ENCODE measurements around the gene ZNF195.
"Not testable (repeated sequence)": the region's sequence is repeated elsewhere in the genome, so short reads cannot be mapped to it uniquely, and the experiment has no call there.

Gene ZNF195

GRCh38 chr11:3378426-3379423 is at the start of gene ZNF195:
ZNF195 (minus strand) TSS chr11:3379146; CDS start chr11:3379040, 106 bp downstream.
- DNase-seq = peak; percentile 100

GRCh38 chr11:3428076-3428475 is 49.1 kb upstream of the ZNF195 start:
- DNase-seq = not testable (repeated sequence)

- not testable (repeated sequence) for DNase-seq
Measured at GRCh38 chr11:3426541-3426940, 47.6 kb upstream of the ZNF195 start.

GRCh38 chr11:3423928-3424327 is 45.0 kb upstream of the ZNF195 start:
- DNase-seq = not testable (repeated sequence)

- DNase-seq = not testable (repeated sequence)
Measured at GRCh38 chr11:3423138-3423731, 44.3 kb upstream of the ZNF195 start.

GRCh38 chr11:3422380-3423137 is 43.6 kb upstream of the ZNF195 start:
- DNase-seq = peak; percentile 99

- peak; percentile 42 for DNase-seq
Measured at GRCh38 chr11:3421608-3422379, 42.8 kb upstream of the ZNF195 start.

GRCh38 chr11:3420281-3421042 is 41.5 kb upstream of the ZNF195 start:
- not testable (repeated sequence) for DNase-seq

- not testable (repeated sequence) for DNase-seq
Measured at GRCh38 chr11:3419496-3419895, 40.5 kb upstream of the ZNF195 start.

GRCh38 chr11:3417047-3417446 is 38.1 kb upstream of the ZNF195 start:
- peak; percentile 74 for DNase-seq

GRCh38 chr11:3415301-3415700 is 36.4 kb upstream of the ZNF195 start:
- DNase-seq = not testable (repeated sequence)

- DNase-seq = not testable (repeated sequence)
Measured at GRCh38 chr11:3413666-3414065, 34.7 kb upstream of the ZNF195 start.

GRCh38 chr11:3412837-3413236 is 33.9 kb upstream of the ZNF195 start:
- no peak for DNase-seq

GRCh38 chr11:3408722-3409121 is 29.8 kb upstream of the ZNF195 start:
- peak; percentile 81 for DNase-seq

- DNase-seq = not testable (repeated sequence)
Measured at GRCh38 chr11:3408058-3408605, 29.2 kb upstream of the ZNF195 start.

- not testable (repeated sequence) for DNase-seq
Measured at GRCh38 chr11:3406937-3407336, 28.0 kb upstream of the ZNF195 start.

GRCh38 chr11:3406223-3406875 is 27.4 kb upstream of the ZNF195 start:
- not testable (repeated sequence) for DNase-seq

GRCh38 chr11:3404076-3404925 is 25.4 kb upstream of the ZNF195 start:
- DNase-seq = not testable (repeated sequence)

GRCh38 chr11:3402861-3403250 is 23.9 kb upstream of the ZNF195 start:
- not testable (repeated sequence) for DNase-seq

Data from stimulated activated CD4-positive, alpha-beta T cell treated with anti-CD3 and anti-CD28 coated beads, Interleukin-15, amount 100 ng/mL, for 24 hours (primary cell).